NCI-H146 (cell line): ENCODE data around the gene WWTR1.

Source experiments
- DNase-seq: peaks from one replicate; lab custom pipeline; 2025; lab: John Stamatoyannopoulos, UW

Gene WWTR1

DNA sequence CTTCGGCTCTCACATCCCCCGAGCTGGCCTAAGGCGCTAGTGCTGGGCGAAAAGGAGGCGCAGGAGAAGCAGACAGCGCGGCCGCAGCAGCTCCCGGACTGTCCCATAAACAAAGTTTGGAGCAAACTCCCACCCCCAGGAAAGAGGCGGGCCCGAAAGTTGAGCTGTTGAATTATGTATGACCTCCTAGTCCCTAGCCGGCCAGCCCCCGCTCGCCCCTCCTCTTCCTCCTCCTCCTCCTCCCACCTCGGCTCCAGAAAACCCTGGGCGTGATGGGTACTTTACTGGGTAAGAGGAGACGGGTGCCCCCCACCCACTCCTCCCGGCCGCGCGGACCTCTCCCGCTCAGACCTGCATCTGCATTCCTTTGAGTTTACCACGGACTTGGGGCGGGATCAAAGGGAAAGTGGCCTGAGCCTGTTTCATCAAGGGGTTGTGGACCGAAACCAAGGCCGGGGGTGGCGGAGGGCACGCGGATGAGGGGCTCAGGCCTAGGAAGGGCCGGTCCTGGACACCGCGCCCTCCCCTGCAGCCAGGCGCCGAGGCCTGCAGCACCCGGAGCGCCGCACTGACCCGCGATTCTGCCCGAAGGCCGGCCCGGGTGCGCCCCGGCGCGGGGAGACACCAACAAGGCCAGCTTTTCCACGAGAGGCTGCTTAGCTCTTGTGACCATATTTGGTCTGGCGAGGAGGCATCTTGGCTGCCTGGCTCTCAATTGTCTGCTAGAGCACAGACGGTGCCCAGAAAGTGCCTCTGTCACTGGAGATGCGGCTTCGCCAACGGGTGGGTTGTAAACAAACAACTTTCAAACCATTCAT is at the start of gene WWTR1:
TSS of gene WWTR1 (minus strand) at position 100 of the 818 bp plus-strand sequence. CDS start 719 bp downstream, outside the sequence.
- DNase-seq, result peak; percentile 80

DNA sequence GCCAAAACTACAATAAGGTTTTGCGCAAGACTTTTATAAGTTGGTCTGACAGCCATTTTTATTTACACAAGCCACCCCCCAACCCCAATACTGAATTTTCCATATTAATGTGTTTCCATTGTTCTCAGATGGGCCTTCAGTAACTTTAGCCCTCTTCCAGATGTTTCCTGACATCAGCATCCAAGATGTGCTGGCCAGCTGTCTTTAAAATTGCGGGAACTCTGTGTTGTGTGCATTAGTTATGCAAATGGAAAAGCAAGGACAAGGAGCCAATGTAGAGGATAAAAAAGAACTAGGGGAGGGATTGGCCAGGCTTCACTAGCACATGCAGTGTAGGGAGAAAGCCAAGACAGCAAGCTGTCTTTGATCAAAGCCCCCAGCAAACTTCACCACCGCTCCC is 49.1 kb upstream of the WWTR1 start:
- DNase-seq, result no peak

DNA sequence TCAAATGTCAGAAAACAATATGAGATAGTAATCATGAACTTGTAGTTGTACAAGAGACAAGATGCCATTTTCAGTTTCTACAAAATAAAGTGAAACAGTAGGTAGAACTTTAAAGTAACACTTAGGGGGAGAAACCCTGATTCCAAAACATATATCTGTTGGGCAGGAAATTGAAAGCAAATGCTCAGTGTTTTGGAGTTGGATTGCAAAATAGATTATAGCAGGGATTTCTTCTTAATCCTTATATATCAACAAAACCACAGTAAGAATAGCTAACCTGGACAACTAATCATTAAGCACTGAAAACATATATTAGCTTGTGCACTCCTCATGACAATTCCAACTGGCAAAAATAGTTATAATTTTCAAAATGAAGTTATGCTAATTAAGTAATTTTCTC is 47.6 kb upstream of the WWTR1 start:
- no peak for DNase-seq

DNA sequence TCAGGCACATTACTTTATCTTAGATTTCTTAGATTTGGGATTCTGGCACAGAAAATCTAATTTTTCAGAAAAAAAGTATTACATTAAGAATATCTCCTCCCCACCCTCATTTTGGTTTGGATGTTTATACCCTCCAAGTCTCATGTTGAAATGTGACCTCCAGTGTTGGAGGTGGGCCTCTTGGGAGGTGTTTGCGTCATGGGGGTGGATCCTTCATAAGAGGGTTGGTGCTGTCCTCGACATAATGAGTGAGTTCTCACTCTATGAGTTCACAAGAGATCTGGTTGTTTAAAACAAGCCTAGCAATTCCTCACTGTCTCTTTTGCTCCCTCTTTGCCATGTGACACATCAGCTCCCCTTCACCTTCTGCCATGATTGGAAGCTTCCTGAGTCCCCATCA is 45.6 kb upstream of the WWTR1 start:
- DNase-seq, result no peak

DNA sequence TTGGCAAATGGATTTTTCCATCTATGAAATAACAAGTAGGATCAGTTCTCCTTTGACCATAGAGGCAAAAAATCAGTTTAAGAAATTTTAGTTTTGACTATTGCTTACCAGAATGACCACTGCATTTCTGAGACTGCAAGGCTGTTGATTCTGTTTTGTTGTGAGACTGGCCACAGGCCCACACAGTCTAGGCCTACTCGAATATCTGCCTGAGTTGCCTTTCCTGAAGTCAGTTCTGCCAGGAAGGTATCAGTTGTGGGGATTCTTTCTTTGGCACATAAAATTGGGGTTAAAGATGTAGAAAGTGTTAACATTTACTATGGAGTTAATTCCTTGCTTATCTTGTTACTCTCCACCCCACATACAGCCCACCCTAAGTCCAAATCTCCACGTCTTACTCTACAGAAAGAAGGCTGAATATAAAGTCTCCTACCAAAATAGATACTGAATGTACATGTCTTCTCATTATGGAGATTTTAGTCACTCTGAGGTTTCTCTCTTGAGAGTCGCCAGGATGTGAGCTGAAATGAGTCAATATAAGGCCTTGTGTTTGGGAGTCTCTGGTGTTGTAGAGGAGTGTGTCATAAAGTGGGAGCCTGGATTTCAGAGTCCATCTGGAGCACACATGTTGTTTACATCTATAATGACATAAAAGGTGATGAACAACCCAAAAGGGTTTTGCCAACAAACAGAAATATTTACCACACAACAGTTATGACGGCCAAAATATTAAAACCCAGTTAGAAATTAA is 45.0 kb upstream of the WWTR1 start:
- no peak for DNase-seq

DNA sequence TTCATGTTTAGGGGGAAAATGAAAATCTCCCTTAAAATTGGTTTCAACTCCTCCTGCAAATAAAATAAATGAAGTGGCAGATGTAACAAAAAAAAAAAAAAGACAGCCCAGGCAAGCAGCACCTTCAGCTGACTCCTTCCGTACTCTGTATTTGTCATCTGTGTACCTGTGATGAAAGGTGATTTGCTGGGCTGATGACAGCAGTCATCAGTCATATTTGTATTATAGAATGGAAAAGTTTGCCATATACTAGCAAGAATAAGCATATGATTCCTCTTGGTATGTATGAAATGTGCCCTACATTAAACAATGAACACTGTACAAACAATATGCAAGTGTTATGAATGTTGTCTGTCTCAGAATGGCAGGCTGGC is 44.1 kb upstream of the WWTR1 start:
- no peak for DNase-seq

DNA sequence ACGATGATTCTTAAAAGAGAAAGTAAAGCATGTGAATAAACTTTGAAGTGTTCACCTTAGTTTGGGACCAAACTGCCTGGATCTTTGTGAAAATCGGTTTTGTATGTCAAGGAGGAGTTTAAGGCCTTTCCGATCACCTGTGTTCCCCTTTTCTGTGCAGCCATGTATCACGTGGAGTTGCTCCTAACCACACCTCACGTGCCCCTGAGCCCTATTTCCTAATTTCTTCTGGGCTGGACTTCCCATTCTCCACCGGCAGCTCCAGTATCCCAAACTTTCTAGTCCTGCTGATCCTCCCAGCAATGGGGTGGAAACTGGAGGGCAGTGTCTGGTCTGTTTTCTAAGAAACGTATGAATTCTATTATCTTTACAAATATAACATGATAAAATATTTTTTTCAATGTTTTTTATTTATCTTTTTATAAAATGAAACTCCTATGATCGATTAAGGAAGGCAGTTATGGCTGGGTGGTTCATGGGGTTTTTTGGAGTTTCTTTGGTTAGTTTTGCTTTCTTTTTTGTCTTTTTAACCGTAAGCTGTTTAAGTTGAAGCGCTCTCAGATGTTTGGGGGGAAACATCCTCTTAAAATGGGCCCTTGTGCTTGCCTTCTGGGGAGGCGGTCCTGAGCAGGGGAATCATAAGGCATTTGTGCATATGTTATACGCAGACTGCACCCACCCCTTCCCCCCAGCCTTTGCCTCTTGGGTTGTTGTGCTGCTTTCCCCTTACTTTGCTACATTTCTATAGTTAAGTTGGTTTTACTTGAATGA is 43.6 kb upstream of the WWTR1 start:
- no peak for DNase-seq

DNA sequence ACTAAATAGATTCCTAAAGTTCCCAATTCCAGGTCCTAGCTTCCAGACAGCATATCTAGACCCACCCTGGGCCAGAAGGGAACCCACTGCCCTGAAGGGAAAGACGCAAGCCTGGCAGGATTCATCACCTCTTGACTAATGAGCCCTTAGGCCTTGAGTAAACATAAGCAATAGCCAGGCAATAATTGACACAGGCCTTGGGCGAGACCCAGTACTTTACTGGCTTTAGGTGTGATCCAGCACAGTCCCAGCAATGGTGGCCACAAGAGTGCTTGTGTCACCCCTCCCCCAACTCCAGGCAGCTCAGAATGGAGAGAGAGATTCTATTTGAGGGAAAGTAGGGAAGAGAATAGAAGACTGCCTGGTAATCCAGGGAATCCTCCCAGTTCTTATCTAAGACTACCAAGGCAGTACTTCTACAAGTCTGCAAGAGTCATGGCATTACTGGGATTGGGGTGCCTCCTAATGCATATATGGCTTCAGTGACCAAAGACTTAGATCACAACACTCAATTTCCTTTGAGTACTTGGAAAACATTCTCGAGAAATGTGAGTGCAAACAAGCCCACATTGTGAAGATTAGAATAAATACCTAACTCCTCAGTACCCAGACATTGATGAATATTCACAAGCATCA is 30.4 kb upstream of the WWTR1 start:
- DNase-seq, result no peak

DNA sequence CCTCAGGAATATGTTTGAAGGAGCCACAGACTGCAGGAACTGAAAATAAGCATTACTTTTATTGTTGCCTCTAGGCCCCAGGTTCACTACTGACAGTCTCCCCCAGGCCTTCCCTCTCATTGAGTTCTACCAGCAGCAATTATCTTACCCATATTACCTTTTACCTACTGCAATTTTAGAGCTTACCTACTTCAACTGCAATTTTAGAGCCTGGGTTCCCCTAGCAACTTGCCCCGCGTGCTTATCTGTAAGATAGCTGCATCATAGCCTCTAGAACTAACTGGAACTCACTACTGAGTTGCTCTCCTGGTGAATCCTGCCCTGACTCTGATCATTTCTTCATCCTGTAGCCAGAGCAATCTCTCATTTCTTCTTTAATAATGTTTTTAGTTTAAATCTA is 29.2 kb upstream of the WWTR1 start:
- no peak for DNase-seq

DNA sequence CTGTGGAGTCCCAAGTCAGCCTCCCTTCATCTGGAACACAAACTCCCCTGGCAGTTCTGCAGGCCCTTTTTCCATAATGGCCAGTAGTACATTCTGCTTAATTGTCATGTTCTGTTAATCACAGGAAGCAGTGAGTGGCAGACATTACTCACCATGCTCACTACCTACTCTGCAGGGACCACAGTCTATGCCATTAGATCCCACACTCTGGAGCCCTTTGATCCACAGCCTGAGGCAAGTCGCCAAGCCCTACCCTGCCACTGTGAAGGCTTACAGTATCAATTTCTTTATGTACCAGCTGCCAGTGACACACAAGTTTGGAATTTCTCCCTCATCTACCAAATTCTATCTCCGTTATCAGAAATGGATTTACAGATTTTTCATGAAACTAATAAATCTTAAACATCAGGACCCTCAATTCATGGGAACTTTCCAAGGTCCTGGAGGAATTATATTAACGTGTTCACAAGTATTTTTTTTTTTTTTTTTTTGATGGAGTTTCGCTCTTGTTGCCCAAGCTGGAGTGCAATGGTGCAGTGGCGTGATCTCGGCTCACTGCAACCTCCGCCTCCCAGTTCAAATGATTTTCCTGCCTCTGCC is 20.6 kb upstream of the WWTR1 start:
- no peak for DNase-seq

DNA sequence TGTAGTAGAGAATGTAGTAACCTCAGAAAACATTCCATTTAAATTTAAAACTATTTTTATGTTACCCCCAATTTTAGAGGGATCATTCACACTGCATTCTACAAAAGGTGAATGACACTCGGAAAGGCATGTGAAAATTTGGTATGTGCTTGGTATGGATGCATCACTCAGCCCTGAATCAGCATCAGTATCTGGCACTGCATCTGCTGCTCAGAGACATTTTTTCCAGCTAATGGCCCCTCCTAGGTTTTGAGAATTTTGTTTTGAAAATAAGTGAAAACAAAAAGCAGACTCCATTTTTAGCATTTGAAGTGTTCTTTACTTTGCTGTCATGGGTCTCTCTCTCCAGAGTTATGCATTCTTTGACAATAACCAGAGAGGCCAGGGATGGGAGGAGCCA is 15.6 kb upstream of the WWTR1 start:
- no peak for DNase-seq

DNA sequence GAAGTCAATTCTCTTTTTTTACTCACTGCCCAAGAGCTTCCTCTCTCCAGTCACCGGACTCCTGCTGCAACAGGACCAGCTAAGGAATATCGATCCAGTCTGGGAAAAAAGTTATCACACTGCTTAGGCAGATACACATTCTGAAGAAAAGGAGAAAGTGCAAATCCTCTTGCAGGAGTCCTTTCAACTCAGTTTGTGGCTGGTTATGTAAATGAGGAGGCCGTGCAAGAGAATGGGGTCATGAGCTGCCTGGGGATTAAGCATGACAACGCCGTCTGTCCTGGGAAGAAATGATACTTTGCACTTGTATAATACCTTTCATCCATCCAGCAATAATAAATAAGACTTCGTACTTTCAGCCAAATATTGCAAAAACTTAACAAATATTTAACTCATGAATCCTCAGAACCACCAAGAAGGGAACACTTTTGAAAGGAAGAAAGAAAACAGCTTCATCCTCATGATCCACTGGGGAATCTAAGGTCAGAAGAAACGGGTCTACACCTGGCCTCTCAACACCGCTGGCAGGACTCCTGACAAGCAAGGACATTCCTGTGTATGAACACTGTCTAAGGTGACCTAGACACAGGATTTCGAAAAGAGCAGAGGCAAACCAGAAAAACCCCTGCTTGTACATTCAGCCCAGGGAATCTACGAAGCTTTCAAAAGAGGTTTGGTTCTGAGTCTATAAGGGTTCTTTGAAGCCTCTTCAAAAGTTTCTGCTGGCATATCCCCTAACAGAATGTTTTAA is 13.1 kb upstream of the WWTR1 start:
- DNase-seq, result no peak

DNA sequence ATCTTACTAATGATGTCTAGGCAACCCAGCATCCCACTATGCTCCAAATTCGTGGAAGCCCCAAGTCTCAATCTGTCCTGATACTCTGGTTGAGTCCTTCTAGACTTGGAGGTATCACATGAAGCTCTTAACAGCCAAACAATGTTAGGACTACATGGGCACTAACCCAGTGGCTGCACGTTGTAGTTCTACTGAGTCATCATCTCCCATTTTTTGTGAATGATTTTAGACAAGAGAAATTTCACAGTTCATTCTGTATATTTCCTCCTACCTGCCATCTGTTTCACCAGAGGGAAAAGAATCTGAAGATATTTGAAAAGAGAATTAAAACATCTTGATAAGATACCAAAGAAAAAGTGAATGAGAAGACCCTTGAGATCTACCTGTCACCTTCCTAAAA is 9.8 kb upstream of the WWTR1 start:
- no peak for DNase-seq

DNA sequence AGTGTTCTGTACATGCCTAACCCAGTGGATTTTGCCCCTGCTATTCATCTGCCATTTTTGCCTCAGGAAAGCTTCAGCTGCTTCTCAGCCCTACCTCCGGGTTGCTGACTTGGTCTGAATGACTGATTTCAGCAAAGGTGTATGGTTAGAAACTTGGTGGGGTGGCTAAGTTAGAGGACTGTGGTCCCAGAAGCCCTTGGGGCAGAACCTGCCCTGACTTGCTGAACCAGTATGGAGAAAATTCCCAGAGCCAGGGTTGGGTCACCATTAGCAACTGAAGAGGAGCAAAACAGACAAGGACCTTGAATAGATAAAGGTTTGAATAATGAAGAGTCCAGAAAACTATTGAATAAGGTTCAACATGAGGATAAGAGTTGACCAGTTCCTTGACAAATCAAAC is 6.1 kb upstream of the WWTR1 start:
- DNase-seq, result no peak

DNA sequence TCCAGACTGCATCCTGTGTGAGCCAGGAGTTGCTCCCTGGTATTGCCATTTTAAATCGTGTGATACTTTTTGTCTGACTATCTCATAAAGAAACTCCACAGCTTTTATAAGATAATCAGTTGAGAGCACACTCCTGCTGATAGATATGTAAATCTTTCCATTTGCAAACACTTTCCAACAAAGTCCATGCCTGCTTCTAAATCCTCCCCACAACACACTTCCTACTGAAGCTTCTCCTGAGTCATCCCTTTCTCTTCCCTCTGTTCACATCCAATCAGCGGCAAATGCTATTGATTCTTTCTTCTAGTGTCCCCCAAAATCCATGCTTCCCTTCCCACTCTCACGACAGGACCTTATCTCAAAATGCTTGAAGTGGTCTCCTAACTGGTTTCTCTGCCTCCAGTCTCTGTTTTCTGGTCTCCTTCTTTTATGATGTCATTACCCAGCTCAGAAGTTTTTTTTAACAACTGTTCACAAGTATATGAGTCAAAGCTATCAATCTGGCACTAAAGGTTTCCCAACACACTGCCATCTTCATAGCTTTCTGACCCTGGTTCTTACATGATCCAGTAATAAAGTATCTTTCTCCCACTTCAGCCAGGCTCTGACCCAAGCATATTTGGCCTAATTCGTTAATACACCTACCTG is 4.5 kb upstream of the WWTR1 start:
- no peak for DNase-seq

DNA sequence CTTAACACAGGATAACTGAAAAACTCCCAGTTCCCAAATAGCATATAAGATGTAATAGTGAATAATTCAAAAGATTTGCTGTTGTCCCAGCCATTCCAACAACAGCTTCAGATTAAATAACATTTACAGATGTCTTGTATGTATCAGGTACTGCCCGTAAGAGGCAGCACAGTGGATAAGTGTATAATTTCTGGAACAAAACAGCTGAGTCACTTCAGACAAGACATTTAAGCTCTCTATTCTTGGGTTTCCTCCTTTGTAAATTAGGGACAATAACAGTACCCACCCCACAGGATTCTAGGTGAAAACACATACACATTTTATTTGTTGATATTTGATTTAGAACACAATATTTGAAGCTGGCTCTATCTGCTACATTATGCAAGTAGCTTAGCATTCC is 2.6 kb upstream of the WWTR1 start:
- DNase-seq, result no peak

DNA sequence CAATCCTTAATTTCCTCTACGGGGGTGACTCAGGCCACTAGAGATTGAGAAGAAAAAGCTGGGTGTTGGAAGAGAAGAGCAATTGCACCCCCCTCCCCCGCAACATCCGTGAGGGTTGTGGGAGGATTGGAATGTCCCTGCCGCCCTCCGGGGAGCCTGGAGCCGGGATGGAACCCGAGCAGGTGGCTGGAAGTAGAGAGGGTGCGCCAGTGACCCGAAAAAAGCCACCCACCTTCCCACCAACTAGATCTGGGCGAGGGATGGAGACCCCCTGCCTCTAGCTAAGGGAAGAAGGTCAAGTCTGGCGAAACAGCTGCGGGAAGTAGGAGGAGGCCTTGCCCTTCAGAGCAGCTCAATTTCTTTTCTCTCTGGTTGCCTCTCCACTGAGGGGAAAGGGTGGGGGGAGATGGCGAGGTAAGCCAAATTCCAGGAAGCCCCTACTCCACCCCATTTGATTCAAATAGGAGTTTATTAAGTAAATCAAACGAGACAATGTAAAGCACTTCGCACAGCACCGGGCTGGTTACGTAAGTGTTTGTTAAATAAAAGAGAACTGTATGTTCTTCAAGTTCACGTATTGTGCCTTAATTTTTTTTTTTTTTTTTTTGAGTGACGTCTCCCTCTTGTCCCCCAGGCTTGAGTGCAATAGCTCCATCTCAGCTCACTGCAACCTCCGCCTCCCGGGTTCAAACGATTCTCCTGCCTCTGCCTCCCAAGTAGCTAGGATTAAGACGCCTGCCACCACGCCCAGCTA is 1.1 kb upstream of the WWTR1 start:
- DNase-seq, result peak; percentile 64

DNA sequence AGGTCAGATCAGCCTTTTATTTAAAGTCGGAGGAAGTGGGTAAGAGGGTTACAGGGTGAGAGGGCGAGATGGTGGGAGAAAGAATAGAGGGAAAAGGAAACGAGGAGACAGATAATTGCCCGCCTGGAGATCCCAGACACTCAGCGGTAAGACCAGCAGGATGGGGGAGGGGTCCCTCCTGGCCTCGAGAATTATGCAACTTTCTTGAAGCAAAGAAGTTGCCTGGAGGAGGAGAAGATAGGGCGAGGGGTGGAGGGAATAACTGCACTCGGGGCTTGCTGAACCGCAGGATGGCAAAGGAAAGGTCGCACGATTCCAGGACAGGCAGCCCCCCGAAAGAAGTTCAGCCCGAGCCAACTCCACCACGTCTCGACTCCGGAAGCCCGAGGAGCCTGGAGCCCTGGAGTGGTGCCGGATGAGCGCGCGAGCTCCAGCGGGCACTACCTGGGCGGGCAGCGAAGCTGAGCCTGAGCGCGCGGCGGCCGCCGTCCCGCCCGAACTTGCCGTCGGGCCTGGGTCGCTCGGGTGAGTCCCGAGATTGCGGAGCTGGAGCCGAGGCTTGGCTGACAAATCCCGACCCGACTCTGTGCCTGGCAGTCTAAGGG is 402 bp downstream of the WWTR1 start:
- DNase-seq, result peak; percentile 65

DNA sequence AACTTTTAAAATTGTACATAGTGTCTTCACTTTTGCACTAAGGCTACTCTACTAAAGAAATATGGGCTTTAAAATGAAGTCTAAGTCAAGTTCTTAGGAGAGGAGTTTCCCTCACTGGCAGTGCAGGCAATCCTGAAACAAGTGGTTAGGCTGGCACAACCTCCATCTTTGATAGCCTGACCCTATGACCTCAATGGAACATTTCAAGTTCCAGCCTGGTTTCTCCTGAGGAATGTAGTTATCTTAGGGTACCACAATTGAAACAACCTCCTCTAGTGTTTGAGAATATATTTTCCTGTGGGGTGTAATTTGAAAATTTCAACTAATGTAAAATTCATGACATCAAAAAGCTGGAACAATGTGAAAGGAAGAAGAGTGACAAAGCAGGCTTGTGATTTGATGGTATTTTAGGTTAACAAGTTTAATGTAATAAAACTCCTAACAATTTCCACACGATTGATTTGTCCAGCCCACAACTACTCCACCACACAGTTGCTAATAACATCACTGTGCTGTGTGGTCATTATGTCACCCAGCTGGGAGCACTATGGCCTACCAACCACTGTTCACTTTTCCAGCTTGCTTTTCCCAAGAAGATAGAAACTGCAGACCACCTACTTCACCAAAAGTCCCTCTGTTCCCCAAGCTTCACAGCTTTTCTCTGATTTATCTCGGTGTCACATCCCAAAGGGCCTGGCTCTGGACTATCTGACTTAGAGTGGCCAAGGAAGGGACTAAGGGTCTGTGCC is 1.8 kb downstream of the WWTR1 start:
- DNase-seq, result no peak
